Measurements from ENCODE around the gene CRB1. TPM values are rescaled to one million over a fixed set of nuclear protein-coding genes. Genes with fewer than 3 reads are reported as not detected.

CRB1 gene
- polyA plus RNA-seq, 1 donor (not counting 4 experiments of a cell fraction or from before 2014, with no cell fraction given): 0.04 TPM

DNA sequence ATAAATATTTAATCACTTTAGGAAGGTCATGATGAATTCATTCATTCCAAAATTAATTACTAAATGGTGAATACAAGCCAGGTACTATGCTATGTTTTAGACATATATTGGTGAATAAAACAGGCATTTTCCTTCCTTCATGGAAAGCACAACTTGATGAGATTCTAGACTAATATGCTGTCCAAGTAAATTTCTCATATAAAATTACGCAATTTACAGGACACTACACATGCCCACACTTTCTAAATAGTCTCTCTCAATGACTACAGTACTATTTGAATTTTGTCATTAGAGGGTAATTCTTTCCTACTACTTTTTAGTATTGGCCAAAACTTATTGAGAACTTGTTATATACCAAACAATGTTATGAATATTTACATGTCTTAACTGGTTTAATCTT is 150.6 kb downstream of the CRB1 start:
- no peak for DNase-seq (ENCODE audit: low read depth, low spot score)
- no peak overlapping the region for H2AFZ ChIP-seq (ENCODE audit: control insufficient read depth, low read length)
- dilution Hi-C loops (cut with MboI; ENCODE audit: extremely low pct_ligation_motif_present, low sequenced_read_pairs): no loop called here
- H3K4me3 ChIP-seq (ENCODE audit: control insufficient read depth in 2 of 3, extremely low read depth in 1 of 3, insufficient read depth in 2 of 3, low read depth in 1 of 3, low read length in 3 of 3): no peak overlapping the region
- no peaks in the 10 kb centered on the region for H3K9me1 ChIP-seq (ENCODE audit: control insufficient read depth, extremely low read depth, insufficient read depth, low read length)
- no peaks in the 10 kb centered on the region for H3K9me3 ChIP-seq (ENCODE audit: control insufficient read depth, low read depth, low read length)
- no peak overlapping the region for H3K27ac ChIP-seq (ENCODE audit: control insufficient read depth, insufficient read depth, low read length)
- FAIRE-seq: no peak
- H3K4me1 ChIP-seq (ENCODE audit: control insufficient read depth, extremely low read depth, insufficient read depth, low read length): no peaks in the 10 kb centered on the region
- H3K4me2 ChIP-seq (ENCODE audit: control insufficient read depth, extremely low read depth, insufficient read depth, low read depth, low read length): no peak overlapping the region
- no peaks in the 10 kb centered on the region for H4K20me1 ChIP-seq (ENCODE audit: control insufficient read depth, extremely low read depth, insufficient read depth, low read length)
- no peaks in the 10 kb centered on the region for H3K36me3 ChIP-seq (ENCODE audit: control insufficient read depth in 2 of 2, extremely low read depth in 1 of 2, insufficient read depth in 2 of 2, low read length in 2 of 2)
- TF ChIP-seq, protein P1, sequence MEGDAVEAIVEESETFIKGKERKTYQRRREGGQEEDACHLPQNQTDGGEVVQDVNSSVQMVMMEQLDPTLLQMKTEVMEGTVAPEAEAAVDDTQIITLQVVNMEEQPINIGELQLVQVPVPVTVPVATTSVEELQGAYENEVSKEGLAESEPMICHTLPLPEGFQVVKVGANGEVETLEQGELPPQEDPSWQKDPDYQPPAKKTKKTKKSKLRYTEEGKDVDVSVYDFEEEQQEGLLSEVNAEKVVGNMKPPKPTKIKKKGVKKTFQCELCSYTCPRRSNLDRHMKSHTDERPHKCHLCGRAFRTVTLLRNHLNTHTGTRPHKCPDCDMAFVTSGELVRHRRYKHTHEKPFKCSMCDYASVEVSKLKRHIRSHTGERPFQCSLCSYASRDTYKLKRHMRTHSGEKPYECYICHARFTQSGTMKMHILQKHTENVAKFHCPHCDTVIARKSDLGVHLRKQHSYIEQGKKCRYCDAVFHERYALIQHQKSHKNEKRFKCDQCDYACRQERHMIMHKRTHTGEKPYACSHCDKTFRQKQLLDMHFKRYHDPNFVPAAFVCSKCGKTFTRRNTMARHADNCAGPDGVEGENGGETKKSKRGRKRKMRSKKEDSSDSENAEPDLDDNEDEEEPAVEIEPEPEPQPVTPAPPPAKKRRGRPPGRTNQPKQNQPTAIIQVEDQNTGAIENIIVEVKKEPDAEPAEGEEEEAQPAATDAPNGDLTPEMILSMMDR (optimal IDR thresholded peaks at IDR 0.05 in 1 of 3, IDR thresholded peaks at IDR 0.05 in 1 of 3, conservative IDR thresholded peaks at IDR 0.05 in 1 of 3; ENCODE audit: extremely low read depth in 1 of 3, insufficient read depth in 2 of 3, low read length in 3 of 3): no peak
- no peak for TF ChIP-seq EZH2 (IDR thresholded peaks at IDR 0.05; ENCODE audit: low read length)
- H3K27me3 ChIP-seq (ENCODE audit: control insufficient read depth, extremely low read depth, insufficient read depth, low read length): no peaks in the 10 kb centered on the region
- no peak overlapping the region for H3K9ac ChIP-seq (ENCODE audit: control insufficient read depth, extremely low read depth, insufficient read depth, low read length)
- H3K79me2 ChIP-seq (ENCODE audit: control insufficient read depth, insufficient read depth, low read length): no peaks in the 10 kb centered on the region

- no peak overlapping the region for H2AFZ ChIP-seq (ENCODE audit: control insufficient read depth, low read length)
- H3K79me2 ChIP-seq (ENCODE audit: control insufficient read depth, insufficient read depth, low read length): no peaks in the 10 kb centered on the region
- TF ChIP-seq EZH2 (IDR thresholded peaks at IDR 0.05; ENCODE audit: low read length): no peak
- H4K20me1 ChIP-seq (ENCODE audit: control insufficient read depth, extremely low read depth, insufficient read depth, low read length): no peaks in the 10 kb centered on the region
- H3K4me1 ChIP-seq (ENCODE audit: control insufficient read depth, extremely low read depth, insufficient read depth, low read length): no peaks in the 10 kb centered on the region
- no peaks in the 10 kb centered on the region for H3K9me1 ChIP-seq (ENCODE audit: control insufficient read depth, extremely low read depth, insufficient read depth, low read length)
- H3K27ac ChIP-seq (ENCODE audit: control insufficient read depth, insufficient read depth, low read length): no peak overlapping the region
- H3K27me3 ChIP-seq (ENCODE audit: control insufficient read depth, extremely low read depth, insufficient read depth, low read length): no peaks in the 10 kb centered on the region
- no peak overlapping the region for H3K9ac ChIP-seq (ENCODE audit: control insufficient read depth, extremely low read depth, insufficient read depth, low read length)
- FAIRE-seq (no peak), DNase-seq (ENCODE audit: low read depth, low spot score) (no peak)
- H3K36me3 ChIP-seq (ENCODE audit: control insufficient read depth in 2 of 2, extremely low read depth in 1 of 2, insufficient read depth in 2 of 2, low read length in 2 of 2): no peaks in the 10 kb centered on the region
- no peak overlapping the region for H3K4me2 ChIP-seq (ENCODE audit: control insufficient read depth, extremely low read depth, insufficient read depth, low read depth, low read length)
- no peak overlapping the region for H3K4me3 ChIP-seq (ENCODE audit: control insufficient read depth in 2 of 3, extremely low read depth in 1 of 3, insufficient read depth in 2 of 3, low read depth in 1 of 3, low read length in 3 of 3)
- dilution Hi-C loops (cut with MboI; ENCODE audit: extremely low pct_ligation_motif_present, low sequenced_read_pairs): no loop called here
- no peaks in the 10 kb centered on the region for H3K9me3 ChIP-seq (ENCODE audit: control insufficient read depth, low read depth, low read length)
Observed at GRCh38 chr1:197422993-197423392, 154.9 kb downstream of the CRB1 start.

GRCh38 chr1:197424380-197424779 is 156.3 kb downstream of the CRB1 start:
- Histone ChIP-seq H2AFZ (ENCODE audit: control insufficient read depth, low read length) (no peak overlapping the region), H3K36me3 (ENCODE audit: control insufficient read depth in 2 of 2, extremely low read depth in 1 of 2, insufficient read depth in 2 of 2, low read length in 2 of 2) (no peaks in the 10 kb centered on the region), H3K9me1 (ENCODE audit: control insufficient read depth, extremely low read depth, insufficient read depth, low read length) (no peaks in the 10 kb centered on the region), H4K20me1 (ENCODE audit: control insufficient read depth, extremely low read depth, insufficient read depth, low read length) (no peaks in the 10 kb centered on the region), H3K9ac (ENCODE audit: control insufficient read depth, extremely low read depth, insufficient read depth, low read length) (no peak overlapping the region), H3K79me2 (ENCODE audit: control insufficient read depth, insufficient read depth, low read length) (no peaks in the 10 kb centered on the region), H3K9me3 (ENCODE audit: control insufficient read depth, low read depth, low read length) (no peaks in the 10 kb centered on the region), H3K4me2 (ENCODE audit: control insufficient read depth, extremely low read depth, insufficient read depth, low read depth, low read length) (no peak overlapping the region), H3K27me3 (ENCODE audit: control insufficient read depth, extremely low read depth, insufficient read depth, low read length) (no peaks in the 10 kb centered on the region), H3K27ac (ENCODE audit: control insufficient read depth, insufficient read depth, low read length) (no peak overlapping the region), H3K4me1 (ENCODE audit: control insufficient read depth, extremely low read depth, insufficient read depth, low read length) (no peaks in the 10 kb centered on the region), H3K4me3 (ENCODE audit: control insufficient read depth in 2 of 3, extremely low read depth in 1 of 3, insufficient read depth in 2 of 3, low read depth in 1 of 3, low read length in 3 of 3) (no peak overlapping the region)
- dilution Hi-C loops (cut with MboI; ENCODE audit: extremely low pct_ligation_motif_present, low sequenced_read_pairs): no loop called here
- FAIRE-seq (no peak), DNase-seq (ENCODE audit: low read depth, low spot score) (no peak)
- TF ChIP-seq, protein P1 (optimal IDR thresholded peaks at IDR 0.05 in 1 of 3, IDR thresholded peaks at IDR 0.05 in 1 of 3, conservative IDR thresholded peaks at IDR 0.05 in 1 of 3; ENCODE audit: extremely low read depth in 1 of 3, insufficient read depth in 2 of 3, low read length in 3 of 3): no peak
- TF ChIP-seq EZH2 (IDR thresholded peaks at IDR 0.05; ENCODE audit: low read length): no peak

Measured in keratinocyte (primary cell).